Measurements from ENCODE around the gene PPP1R2. TPM values are rescaled to one million over a fixed set of nuclear protein-coding genes. Genes with fewer than 3 reads are reported as not detected.

PPP1R2 gene
- total RNA-seq, 1 donor from 2014 or later: 38.2 TPM

GRCh38 chr3:195570344-195570743 is 27.2 kb upstream of the PPP1R2 start:
- DNase-seq (ENCODE audit: low spot score): no peak
- peak; percentile 29 for ATAC-seq
- intact Hi-C loops (cut with DNase I): no loop called here

GRCh38 chr3:195568630-195569029 is 25.5 kb upstream of the PPP1R2 start:
- no peak for DNase-seq (ENCODE audit: low spot score)
- peak; percentile 14 for ATAC-seq
- intact Hi-C loops (cut with DNase I): no loop called here

- no peak for DNase-seq (ENCODE audit: low spot score)
- intact Hi-C loops (cut with DNase I): no loop called here
- no peak for ATAC-seq
These were observed 23.7 kb upstream of the PPP1R2 start for GRCh38 chr3:195566797-195567196.

GRCh38 chr3:195565716-195566115 is 22.6 kb upstream of the PPP1R2 start:
- intact Hi-C loops (cut with DNase I): no loop called here
- DNase-seq (ENCODE audit: low spot score): no peak
- no peak for ATAC-seq

GRCh38 chr3:195563317-195563716 is 20.2 kb upstream of the PPP1R2 start:
- ATAC-seq (no peak), DNase-seq (ENCODE audit: low spot score) (no peak)
- intact Hi-C loops (cut with DNase I): no loop called here

GRCh38 chr3:195559723-195560409 is 16.7 kb upstream of the PPP1R2 start:
- intact Hi-C loops (cut with DNase I): no loop called here
- ATAC-seq: no peak

GRCh38 chr3:195558602-195559001 is 15.5 kb upstream of the PPP1R2 start:
- no peak for DNase-seq (ENCODE audit: low spot score)
- intact Hi-C loops (cut with DNase I): no loop called here
- ATAC-seq: peak; percentile 64

More at GRCh38 chr3:195559723-195560409, 16.7 kb upstream of the PPP1R2 start:
- DNase-seq (ENCODE audit: low spot score): no peak

- DNase-seq (ENCODE audit: low spot score) (no peak), ATAC-seq (no peak)
- intact Hi-C loops (cut with DNase I): no loop called here
These were observed 14.2 kb upstream of the PPP1R2 start for GRCh38 chr3:195557322-195557721.

GRCh38 chr3:195556390-195556789 is 13.3 kb upstream of the PPP1R2 start:
- peak; percentile 65 for ATAC-seq
- no peak for DNase-seq (ENCODE audit: low spot score)

GRCh38 chr3:195555110-195555509 is 12.0 kb upstream of the PPP1R2 start:
- intact Hi-C loops (cut with DNase I): no loop called here
- ATAC-seq: no peak
- no peak for DNase-seq (ENCODE audit: low spot score)

More at GRCh38 chr3:195556390-195556789, 13.3 kb upstream of the PPP1R2 start:
- intact Hi-C loops (cut with DNase I): no loop called here

GRCh38 chr3:195554458-195554857 is 11.3 kb upstream of the PPP1R2 start:
- intact Hi-C loops (cut with DNase I): no loop called here
- DNase-seq (ENCODE audit: low spot score) (no peak), ATAC-seq (no peak)

- ATAC-seq: no peak
- intact Hi-C loops (cut with DNase I): no loop called here
These were observed 10.1 kb upstream of the PPP1R2 start for GRCh38 chr3:195553268-195553667.

GRCh38 chr3:195551381-195551978 is 8.4 kb upstream of the PPP1R2 start:
- DNase-seq (ENCODE audit: low spot score) (no peak), ATAC-seq (peak; percentile 74)
- intact Hi-C loops (cut with DNase I): no loop called here

More at GRCh38 chr3:195553268-195553667, 10.1 kb upstream of the PPP1R2 start:
- no peak for DNase-seq (ENCODE audit: low spot score)

- DNase-seq (ENCODE audit: low spot score) (no peak), ATAC-seq (peak; percentile 55)
- intact Hi-C loops (cut with DNase I): no loop called here
These were observed 7.6 kb upstream of the PPP1R2 start for GRCh38 chr3:195550723-195551122.

- no peak for DNase-seq (ENCODE audit: low spot score)
- intact Hi-C loops (cut with DNase I): no loop called here
- peak; percentile 9 for ATAC-seq
These were observed 6.9 kb upstream of the PPP1R2 start for GRCh38 chr3:195549931-195550519.

- ATAC-seq: no peak
- DNase-seq (ENCODE audit: low spot score): no peak
- intact Hi-C loops (cut with DNase I): no loop called here
These were observed 5.9 kb upstream of the PPP1R2 start for GRCh38 chr3:195548987-195549386.

GRCh38 chr3:195548501-195548900 is 5.4 kb upstream of the PPP1R2 start:
- ATAC-seq (no peak), DNase-seq (ENCODE audit: low spot score) (no peak)
- intact Hi-C loops (cut with DNase I): no loop called here

- ATAC-seq (no peak), DNase-seq (ENCODE audit: low spot score) (no peak)
- intact Hi-C loops (cut with DNase I): no loop called here
These were observed 4.9 kb upstream of the PPP1R2 start for GRCh38 chr3:195548006-195548405.

- no peak for DNase-seq (ENCODE audit: low spot score)
- intact Hi-C loops (cut with DNase I): no loop called here
- ATAC-seq: no peak
These were observed 3.0 kb upstream of the PPP1R2 start for GRCh38 chr3:195546130-195546560.

- no peak for DNase-seq (ENCODE audit: low spot score)
- intact Hi-C loops (cut with DNase I): no loop called here
- peak; percentile 17 for ATAC-seq
These were observed 1.5 kb upstream of the PPP1R2 start for GRCh38 chr3:195544634-195545033.

GRCh38 chr3:195544230-195544536 is 1.1 kb upstream of the PPP1R2 start:
- no peak for DNase-seq (ENCODE audit: low spot score)
- no peak for ATAC-seq
- intact Hi-C loops (cut with DNase I): no loop called here

Measured in sciatic nerve (tissue), 2 donors.